ENCODE measurements around the gene TMEM183A.

Gene TMEM183A

DNA sequence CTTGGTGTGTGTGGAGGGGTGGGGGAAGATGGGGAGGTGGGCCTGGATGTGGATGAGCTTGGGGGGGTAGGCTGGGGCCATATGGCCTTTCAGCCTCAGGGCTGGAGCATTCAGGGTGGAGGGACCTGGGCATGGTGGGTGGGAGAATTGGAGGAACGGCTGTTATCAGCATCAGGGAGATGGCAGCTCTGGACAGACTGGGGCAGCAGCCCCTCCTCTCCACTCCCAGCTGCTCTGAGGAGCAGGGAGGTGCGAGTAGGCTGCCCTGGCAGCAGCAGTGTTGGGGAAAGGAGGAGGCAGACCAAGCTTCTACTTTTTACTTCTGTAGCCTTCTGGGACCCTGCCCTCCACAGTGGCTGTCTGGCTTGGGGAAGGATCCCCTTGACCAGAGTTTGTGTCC lies 29.4 kb downstream of the TMEM183A start:
- peaks cover 46% of the 10 kb centered on the region for H3K4me1 ChIP-seq (ENCODE audit: low read length)
- H3K79me2 ChIP-seq (ENCODE audit: low read length): no peaks in the 10 kb centered on the region
- no peak overlapping the region for H3K4me2 ChIP-seq (ENCODE audit: low read depth, low read length)
- no peak overlapping the region for H3K4me3 ChIP-seq (ENCODE audit: low read length)
- no peaks in the 10 kb centered on the region for H4K20me1 ChIP-seq (ENCODE audit: insufficient read depth, low read length)
- H3K36me3 ChIP-seq (replicated peaks; ENCODE audit: insufficient read depth, low read length): no peaks in the 10 kb centered on the region
- H3K27me3 ChIP-seq (replicated peaks; ENCODE audit: insufficient read depth, low read length): no peaks in the 10 kb centered on the region
- H3K9me2 ChIP-seq (replicated peaks; ENCODE audit: insufficient read depth, low read length): no peaks in the 10 kb centered on the region
- TF ChIP-seq EZH2 (optimal IDR thresholded peaks at IDR 0.05; ENCODE audit: low read depth, low read length): no peak
- TF ChIP-seq, protein P1, sequence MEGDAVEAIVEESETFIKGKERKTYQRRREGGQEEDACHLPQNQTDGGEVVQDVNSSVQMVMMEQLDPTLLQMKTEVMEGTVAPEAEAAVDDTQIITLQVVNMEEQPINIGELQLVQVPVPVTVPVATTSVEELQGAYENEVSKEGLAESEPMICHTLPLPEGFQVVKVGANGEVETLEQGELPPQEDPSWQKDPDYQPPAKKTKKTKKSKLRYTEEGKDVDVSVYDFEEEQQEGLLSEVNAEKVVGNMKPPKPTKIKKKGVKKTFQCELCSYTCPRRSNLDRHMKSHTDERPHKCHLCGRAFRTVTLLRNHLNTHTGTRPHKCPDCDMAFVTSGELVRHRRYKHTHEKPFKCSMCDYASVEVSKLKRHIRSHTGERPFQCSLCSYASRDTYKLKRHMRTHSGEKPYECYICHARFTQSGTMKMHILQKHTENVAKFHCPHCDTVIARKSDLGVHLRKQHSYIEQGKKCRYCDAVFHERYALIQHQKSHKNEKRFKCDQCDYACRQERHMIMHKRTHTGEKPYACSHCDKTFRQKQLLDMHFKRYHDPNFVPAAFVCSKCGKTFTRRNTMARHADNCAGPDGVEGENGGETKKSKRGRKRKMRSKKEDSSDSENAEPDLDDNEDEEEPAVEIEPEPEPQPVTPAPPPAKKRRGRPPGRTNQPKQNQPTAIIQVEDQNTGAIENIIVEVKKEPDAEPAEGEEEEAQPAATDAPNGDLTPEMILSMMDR (IDR thresholded peaks at IDR 0.05; ENCODE audit: low read length): no peak
- no peak for TF ChIP-seq EZH2phosphoT487 (IDR thresholded peaks at IDR 0.05; ENCODE audit: low read length)
- no peak overlapping the region for H3K9ac ChIP-seq (ENCODE audit: low read length)
- no peak for DNase-seq
- no peak overlapping the region for H2AFZ ChIP-seq (ENCODE audit: low read length)
- H3F3A ChIP-seq (ENCODE audit: insufficient read depth, low read length): peaks cover 22% of the 10 kb centered on the region
- H3K27ac ChIP-seq (ENCODE audit: low read length): no peak overlapping the region
- H3K9me3 ChIP-seq (replicated peaks; ENCODE audit: insufficient read depth, low read length): no peaks in the 10 kb centered on the region

DNA sequence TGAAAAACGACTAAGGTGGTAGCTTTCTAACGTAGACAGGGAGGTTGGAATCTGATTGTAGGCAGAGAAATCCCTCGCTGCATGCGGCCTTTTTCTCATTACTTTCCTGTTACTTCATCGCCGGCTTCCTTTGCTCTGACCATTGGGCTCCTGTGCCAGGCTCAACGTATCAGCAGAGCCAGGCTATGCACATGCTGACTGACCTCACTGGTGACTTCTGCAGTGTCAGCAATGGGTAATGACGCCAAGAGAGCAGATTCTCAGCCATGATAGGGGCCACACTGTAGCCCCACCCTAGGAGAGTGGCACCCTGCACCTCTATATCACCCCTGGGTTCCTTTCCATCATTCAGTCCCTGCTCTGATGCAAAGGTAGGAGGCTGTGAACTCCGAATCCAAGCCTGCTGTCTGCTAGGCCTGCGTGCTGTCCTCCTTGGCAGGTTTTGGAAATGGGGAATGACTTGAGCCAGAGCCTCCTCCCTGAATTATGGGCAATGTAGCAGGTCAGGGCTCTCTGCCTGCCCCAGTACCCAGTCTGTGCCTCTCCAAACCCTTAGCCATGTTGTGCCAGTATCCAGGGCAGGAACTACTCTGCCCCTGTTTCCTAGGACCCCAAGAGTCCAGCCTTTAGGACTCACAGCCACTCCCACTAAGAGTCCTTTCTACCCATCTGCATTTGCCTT lies 30.5 kb downstream of the TMEM183A start:
- TF ChIP-seq, protein P1 (IDR thresholded peaks at IDR 0.05; ENCODE audit: low read length): no peak
- no peak for TF ChIP-seq EZH2 (optimal IDR thresholded peaks at IDR 0.05; ENCODE audit: low read depth, low read length)
- no peak for TF ChIP-seq EZH2phosphoT487 (IDR thresholded peaks at IDR 0.05; ENCODE audit: low read length)
- Histone ChIP-seq H3K9ac (ENCODE audit: low read length) (peak overlapping the region; percentile 5; the same call in 1 of the 2 replicates), H3K36me3 (replicated peaks; ENCODE audit: insufficient read depth, low read length) (no peaks in the 10 kb centered on the region), H2AFZ (ENCODE audit: low read length) (peak overlapping the region; percentile 52), H3K27me3 (replicated peaks; ENCODE audit: insufficient read depth, low read length) (no peaks in the 10 kb centered on the region), H3K4me2 (ENCODE audit: low read depth, low read length) (peak overlapping the region; percentile 64), H3K4me3 (ENCODE audit: low read length) (peak overlapping the region; percentile 5; the same call in 1 of the 2 replicates), H3K9me3 (replicated peaks; ENCODE audit: insufficient read depth, low read length) (no peaks in the 10 kb centered on the region), H3K9me2 (replicated peaks; ENCODE audit: insufficient read depth, low read length) (no peaks in the 10 kb centered on the region), H4K20me1 (ENCODE audit: insufficient read depth, low read length) (no peaks in the 10 kb centered on the region), H3K79me2 (ENCODE audit: low read length) (no peaks in the 10 kb centered on the region), H3F3A (ENCODE audit: insufficient read depth, low read length) (peaks cover 22% of the 10 kb centered on the region), H3K27ac (ENCODE audit: low read length) (peak overlapping the region; percentile 8; the same call in 1 of the 2 replicates), H3K4me1 (ENCODE audit: low read length) (peaks cover 51% of the 10 kb centered on the region)
- DNase-seq: no peak

DNA sequence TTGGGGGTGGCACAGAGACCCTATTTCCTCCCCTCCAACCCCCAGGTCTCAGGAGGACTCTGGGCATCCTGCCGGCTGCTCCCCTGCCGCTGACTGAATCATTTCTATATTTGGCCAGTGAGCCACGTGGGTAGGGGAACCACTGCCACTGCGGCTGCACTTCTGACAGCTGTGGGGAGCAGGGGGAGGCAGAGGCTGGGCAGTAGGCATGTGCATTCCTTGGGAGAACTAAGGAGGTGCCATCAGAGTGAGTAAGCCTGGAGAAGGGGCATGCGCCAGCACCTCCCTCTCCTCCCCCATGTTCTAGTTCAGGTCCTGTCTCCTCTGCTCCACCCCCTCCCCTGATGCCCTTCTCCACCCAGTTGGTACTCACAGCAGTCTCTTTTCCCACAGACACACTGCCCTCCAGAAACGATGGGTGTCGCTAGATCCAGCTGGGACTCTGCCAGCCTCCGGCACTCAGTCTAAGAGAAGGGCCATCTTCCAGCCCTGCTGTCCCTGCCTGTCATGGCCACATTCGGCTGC lies 31.1 kb downstream of the TMEM183A start:
- Histone ChIP-seq H3K79me2 (ENCODE audit: low read length) (no peaks in the 10 kb centered on the region), H3K27ac (ENCODE audit: low read length) (peak overlapping the region; percentile 8; the same call in 1 of the 2 replicates), H3K4me3 (ENCODE audit: low read length) (peak overlapping the region; percentile 5; the same call in 1 of the 2 replicates), H3K9me3 (replicated peaks; ENCODE audit: insufficient read depth, low read length) (no peaks in the 10 kb centered on the region), H3K4me1 (ENCODE audit: low read length) (peaks cover 51% of the 10 kb centered on the region), H2AFZ (ENCODE audit: low read length) (peak overlapping the region; percentile 52), H3K4me2 (ENCODE audit: low read depth, low read length) (peak overlapping the region; percentile 64), H4K20me1 (ENCODE audit: insufficient read depth, low read length) (no peaks in the 10 kb centered on the region), H3K9ac (ENCODE audit: low read length) (peak overlapping the region; percentile 5; the same call in 1 of the 2 replicates), H3K9me2 (replicated peaks; ENCODE audit: insufficient read depth, low read length) (no peaks in the 10 kb centered on the region), H3F3A (ENCODE audit: insufficient read depth, low read length) (peaks cover 22% of the 10 kb centered on the region), H3K27me3 (replicated peaks; ENCODE audit: insufficient read depth, low read length) (no peaks in the 10 kb centered on the region), H3K36me3 (replicated peaks; ENCODE audit: insufficient read depth, low read length) (no peaks in the 10 kb centered on the region)
- DNase-seq: peak; percentile 88
- no peak for TF ChIP-seq EZH2phosphoT487 (IDR thresholded peaks at IDR 0.05; ENCODE audit: low read length)
- TF ChIP-seq, protein P1 (IDR thresholded peaks at IDR 0.05; ENCODE audit: low read length): peak; percentile 44

All from MM.1S (cell line).